ENCODE data around the gene GPNMB.
"Not testable (repeated sequence)": the region's sequence is repeated elsewhere in the genome, so short reads cannot be mapped to it uniquely, and the experiment has no call there.

GPNMB gene

GRCh38 chr7:23220690-23221305, 25.8 kb upstream of the GPNMB start:
- Histone ChIP-seq H3K27me3 (ENCODE audit: insufficient read depth, low read depth, severe bottlenecking) (no peaks in the 10 kb centered on the region), H3K36me3 (no peaks in the 10 kb centered on the region), H3K4me3 (ENCODE audit: low read depth, low read length) (no peak overlapping the region), H3K9me3 (ENCODE audit: severe bottlenecking) (no peaks in the 10 kb centered on the region), H3K27ac (no peak overlapping the region)
- no peak for TF ChIP-seq CTCF (IDR thresholded peaks at IDR 0.05; ENCODE audit: low read depth, low read length)
- no peak for DNase-seq

GRCh38 chr7:23222439-23223030, 24.0 kb upstream of the GPNMB start:
- no peak overlapping the region for H3K4me3 ChIP-seq (ENCODE audit: low read depth, low read length)

GRCh38 chr7:23224364-23224763, 22.2 kb upstream of the GPNMB start:
- H3K27me3 ChIP-seq (ENCODE audit: insufficient read depth, low read depth, severe bottlenecking); DNase-seq; H3K27ac ChIP-seq; H3K4me3 ChIP-seq (ENCODE audit: low read depth, low read length); H3K9me3 ChIP-seq (ENCODE audit: severe bottlenecking); H3K36me3 ChIP-seq: not testable (repeated sequence)

More at GRCh38 chr7:23222439-23223030, 24.0 kb upstream of the GPNMB start:
- Histone ChIP-seq H3K9me3 (ENCODE audit: severe bottlenecking) (no peaks in the 10 kb centered on the region), H3K36me3 (no peaks in the 10 kb centered on the region), H3K27ac (no peak overlapping the region), H3K27me3 (ENCODE audit: insufficient read depth, low read depth, severe bottlenecking) (no peaks in the 10 kb centered on the region)
- no peak for TF ChIP-seq CTCF (IDR thresholded peaks at IDR 0.05; ENCODE audit: low read depth, low read length)
- DNase-seq: no peak

- H3K27ac ChIP-seq: no peak overlapping the region
- no peaks in the 10 kb centered on the region for H3K9me3 ChIP-seq (ENCODE audit: severe bottlenecking)
- H3K27me3 ChIP-seq (ENCODE audit: insufficient read depth, low read depth, severe bottlenecking): no peaks in the 10 kb centered on the region
- H3K36me3 ChIP-seq: no peaks in the 10 kb centered on the region
- H3K4me3 ChIP-seq (ENCODE audit: low read depth, low read length): no peak overlapping the region
- DNase-seq: no peak
- TF ChIP-seq CTCF (IDR thresholded peaks at IDR 0.05; ENCODE audit: low read depth, low read length): no peak
Observed at GRCh38 chr7:23226844-23227450, 19.6 kb upstream of the GPNMB start.

- no peak overlapping the region for H3K4me3 ChIP-seq (ENCODE audit: low read depth, low read length)
- H3K36me3 ChIP-seq: no peaks in the 10 kb centered on the region
- no peak for DNase-seq
- no peaks in the 10 kb centered on the region for H3K9me3 ChIP-seq (ENCODE audit: severe bottlenecking)
- TF ChIP-seq CTCF (IDR thresholded peaks at IDR 0.05; ENCODE audit: low read depth, low read length): no peak
- H3K27ac ChIP-seq: no peak overlapping the region
- no peaks in the 10 kb centered on the region for H3K27me3 ChIP-seq (ENCODE audit: insufficient read depth, low read depth, severe bottlenecking)
Observed at GRCh38 chr7:23228412-23228811, 18.2 kb upstream of the GPNMB start.

GRCh38 chr7:23230641-23231101, 15.9 kb upstream of the GPNMB start:
- no peak for DNase-seq
- Histone ChIP-seq H3K27me3 (ENCODE audit: insufficient read depth, low read depth, severe bottlenecking) (no peaks in the 10 kb centered on the region), H3K27ac (no peak overlapping the region), H3K4me3 (ENCODE audit: low read depth, low read length) (no peak overlapping the region), H3K9me3 (ENCODE audit: severe bottlenecking) (no peaks in the 10 kb centered on the region), H3K36me3 (no peaks in the 10 kb centered on the region)
- TF ChIP-seq CTCF (IDR thresholded peaks at IDR 0.05; ENCODE audit: low read depth, low read length): no peak
